HG03439 (cell line): ENCODE results near the gene TBC1D2B.

Experiments
- ATAC-seq: cut with Tn5 transposase; IDR thresholded peaks from one replicate; pipeline ENCODE4 v1.9.1; 2021; ENCODE audit warnings: mild to moderate bottlenecking, moderate library complexity; ENCODE audit not compliant: unreplicated experiment

The TBC1D2B gene

DNA sequence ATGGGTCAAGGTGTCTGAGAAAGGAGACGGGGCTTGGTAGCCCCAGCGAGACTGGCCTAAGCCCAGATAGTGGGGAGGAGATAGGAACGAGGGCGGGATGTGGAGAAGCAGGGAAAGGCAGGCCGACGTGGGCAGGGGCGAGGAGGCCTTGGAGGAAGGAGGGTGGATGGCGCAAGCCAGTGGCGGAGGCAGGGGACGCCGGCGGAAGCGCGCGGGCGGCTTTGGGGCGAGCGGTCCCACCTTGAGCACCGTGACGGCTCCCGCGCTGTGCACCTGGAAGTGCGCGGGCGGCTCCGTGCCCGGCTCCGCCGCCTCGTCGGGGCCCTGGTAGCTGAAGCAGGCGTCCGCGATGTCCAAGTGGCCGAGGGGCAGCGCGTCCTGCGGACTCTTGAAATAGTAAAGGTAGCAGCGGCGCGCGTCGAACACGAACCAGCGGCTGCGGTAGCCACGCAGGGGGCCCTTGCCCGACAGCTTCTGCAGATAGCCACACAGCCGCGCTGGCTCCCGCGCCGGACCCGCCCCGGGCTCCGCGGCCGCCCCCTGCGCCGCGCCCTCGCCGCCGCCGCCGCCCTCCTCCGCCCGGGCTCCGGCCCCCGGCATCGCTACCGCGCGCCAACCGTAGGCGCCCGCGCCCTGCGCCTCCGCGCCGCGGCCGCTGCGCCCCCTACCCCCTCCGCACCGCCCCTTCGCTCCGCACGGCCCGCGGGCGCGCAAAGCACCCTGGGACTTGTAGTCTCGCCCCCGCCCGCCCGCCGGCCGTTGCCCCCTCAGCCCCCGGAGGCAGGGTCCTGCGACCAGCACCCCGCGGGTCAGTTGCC lies at the start of gene TBC1D2B:
TSS of gene TBC1D2B (minus strand) at position 659 of the 818 bp plus-strand sequence. CDS start at position 600, 59 bp downstream.
- peak; percentile 59 for ATAC-seq

DNA sequence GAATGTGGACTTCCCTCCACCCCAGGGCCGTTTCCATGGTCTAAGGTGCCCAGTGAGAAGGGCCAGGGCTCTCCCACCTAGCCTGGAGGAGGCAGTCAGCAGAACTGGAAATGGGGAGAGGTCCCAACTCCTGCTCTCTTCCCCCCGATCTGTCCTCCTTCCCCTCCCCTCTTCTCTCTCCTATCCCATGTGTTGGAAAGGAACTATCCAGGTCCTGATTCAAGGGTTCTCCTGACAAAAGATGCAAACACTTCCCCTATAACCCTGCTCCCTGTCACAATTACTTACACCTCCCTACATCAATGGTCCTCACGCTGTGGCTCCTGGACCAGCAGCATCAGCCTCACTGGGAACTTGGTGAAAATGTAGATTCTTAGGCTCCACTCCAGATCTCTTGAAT lies 47.8 kb upstream of the TBC1D2B start:
- ATAC-seq = no peak

DNA sequence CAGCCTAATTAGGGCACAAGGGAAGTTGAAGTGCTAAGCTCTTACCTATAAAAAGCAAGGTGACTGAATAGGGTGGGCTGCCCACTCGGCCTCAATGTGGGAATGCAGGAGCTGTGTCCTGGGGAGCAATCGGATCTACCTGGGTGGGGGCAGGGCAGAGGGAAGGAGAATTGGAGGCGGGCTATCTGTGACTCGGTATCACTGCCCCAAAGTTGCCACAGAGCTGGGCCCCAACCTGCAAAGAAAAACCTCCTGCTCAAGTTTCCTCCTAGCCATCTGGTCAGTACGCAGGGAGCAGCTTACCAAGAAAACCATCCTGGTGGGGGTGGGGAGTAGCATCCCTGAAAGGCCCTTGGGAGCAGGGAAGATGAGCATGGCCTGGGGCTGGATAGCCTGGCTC lies 43.0 kb upstream of the TBC1D2B start:
- ATAC-seq = no peak

DNA sequence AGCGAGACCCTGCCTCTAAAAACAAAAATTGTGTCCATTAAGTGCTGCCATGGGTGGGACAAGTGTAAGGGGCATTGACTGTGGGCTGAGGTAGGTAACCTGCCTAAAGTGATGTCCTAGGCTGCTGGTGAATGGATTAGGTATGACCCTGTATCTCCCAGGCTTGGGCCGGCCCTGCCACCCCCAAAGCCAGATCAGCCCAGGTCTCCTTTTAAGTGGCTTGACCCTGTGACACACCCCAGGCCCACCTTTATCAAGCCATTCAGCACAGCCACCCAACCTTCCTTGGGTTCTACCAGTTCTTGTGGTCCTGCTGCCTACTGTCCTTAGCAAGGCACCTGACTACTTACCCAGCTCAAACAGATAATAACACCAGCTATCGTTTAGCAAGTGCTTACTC lies 35.0 kb upstream of the TBC1D2B start:
- no peak for ATAC-seq

DNA sequence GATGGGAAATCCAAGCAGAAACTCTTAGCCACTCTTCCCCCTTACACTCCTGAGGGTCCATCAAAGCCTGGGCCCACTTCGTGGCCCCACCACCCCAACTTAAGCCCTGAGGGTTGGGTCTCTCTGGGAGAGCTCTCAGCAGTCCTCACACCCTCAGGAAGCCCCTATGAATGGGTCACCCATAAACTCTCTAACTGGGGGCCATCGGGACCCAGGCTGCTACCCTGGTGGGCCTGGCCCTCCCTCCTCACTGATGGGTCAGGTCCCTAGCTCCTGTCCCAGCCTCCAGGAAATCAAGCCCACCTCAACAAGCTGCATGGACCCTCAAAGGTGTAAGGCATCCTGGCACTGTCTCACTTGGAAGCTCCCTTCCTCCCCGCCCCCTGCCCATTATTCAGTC lies 34.3 kb upstream of the TBC1D2B start:
- no peak for ATAC-seq

DNA sequence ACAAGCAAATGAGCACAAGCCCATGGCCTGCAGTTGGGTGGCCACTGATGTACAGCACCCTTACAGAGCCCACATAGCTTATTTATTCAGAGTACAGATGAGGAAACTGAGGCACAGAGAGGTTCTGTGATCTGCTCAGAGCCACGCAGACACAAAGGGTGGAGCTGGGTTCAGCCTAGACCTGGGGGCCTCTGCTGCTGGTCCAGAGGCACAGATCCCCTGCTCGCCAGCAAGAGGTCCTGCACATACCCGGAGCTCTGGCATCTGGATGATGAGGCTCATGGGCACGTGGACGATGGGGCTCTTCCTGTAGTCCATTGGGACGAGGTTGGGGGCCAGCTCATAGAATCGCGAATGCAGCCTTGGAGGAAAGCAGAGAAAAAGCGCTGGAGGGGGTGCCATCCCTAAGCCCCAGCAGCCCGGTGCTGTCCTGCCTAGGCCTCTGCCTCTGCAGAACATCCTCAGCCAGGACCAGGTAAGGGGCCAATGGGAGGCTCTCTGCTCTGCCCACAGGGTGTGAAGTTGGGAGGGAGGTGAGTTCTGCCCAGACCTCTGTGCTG lies 33.5 kb upstream of the TBC1D2B start:
- no peak for ATAC-seq

DNA sequence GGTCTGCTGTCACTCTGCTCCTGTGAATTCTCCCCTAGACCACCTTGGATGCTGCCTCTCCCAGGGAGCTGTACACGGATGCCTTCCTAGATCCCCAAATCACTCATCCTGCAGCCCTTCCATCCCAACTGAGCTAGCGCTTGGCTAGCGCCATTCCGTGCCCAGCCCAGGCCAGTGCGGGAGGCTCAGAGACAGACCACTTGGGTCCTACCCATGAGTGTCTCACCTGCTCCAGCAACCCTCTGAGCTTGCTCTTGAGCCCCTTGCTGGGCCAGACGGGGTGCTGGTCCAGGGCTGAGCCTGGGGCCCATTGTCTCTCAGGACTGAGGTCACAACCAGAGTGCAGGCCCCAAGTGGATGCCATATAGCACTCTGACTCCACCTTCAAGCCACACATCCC lies 32.6 kb upstream of the TBC1D2B start:
- ATAC-seq = no peak

DNA sequence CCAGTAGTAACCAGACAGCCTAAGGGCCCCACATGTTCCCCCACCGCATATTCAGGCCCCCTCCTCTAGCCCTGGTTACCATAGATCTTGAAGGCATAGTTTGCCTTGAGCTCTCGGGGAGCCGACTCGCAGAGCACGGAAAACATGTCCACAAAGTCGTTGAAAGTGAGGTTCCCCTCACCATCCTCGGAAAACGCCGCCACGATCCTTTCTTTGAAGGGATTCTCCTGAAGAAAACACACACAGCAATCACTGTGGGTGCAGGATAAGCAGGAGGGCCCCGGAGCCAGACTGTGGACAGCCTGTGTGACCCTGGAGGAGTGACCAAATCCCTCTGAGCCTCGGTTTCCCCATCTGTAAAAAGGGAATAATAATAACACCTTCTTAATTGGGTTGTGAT lies 31.6 kb upstream of the TBC1D2B start:
- no peak for ATAC-seq

DNA sequence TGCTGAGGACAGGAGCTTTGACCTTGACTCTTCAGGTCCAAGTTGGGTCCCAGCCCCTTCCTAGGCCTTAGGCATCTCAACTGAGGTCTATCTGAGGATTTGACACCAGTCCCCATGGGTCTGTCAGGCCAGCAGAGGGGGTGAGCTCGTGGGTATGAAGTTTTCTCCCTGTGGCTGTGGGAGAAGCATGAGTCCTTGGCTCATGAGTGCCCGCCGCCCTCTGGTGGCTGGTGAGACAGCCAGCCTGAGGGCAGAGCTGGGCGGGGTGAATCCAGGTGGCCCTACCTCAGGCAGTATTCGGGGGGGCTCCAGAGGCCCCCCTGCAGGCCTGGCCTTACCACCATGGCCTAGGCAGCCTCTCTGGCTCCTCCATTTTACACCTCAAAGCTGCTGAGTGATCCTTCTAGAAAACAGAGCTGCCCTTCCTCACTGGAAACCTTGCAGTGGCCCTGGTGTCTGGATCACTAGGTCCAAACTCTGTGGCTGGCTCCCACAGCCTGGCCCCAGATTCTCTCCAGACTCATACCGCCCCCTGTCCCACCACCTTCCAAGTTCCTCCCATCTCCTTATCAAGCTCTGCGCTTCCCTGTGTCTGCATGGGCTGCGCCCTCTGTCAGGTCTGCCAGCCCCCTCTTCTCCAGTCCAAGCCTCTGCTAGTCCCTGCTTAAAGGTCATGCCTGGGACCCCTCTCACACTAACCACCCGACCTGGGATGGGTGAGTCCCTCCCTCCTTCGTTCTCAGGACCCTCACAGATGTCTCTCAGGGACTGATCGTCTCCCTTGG lies 31.0 kb upstream of the TBC1D2B start:
- ATAC-seq = peak; percentile 41

DNA sequence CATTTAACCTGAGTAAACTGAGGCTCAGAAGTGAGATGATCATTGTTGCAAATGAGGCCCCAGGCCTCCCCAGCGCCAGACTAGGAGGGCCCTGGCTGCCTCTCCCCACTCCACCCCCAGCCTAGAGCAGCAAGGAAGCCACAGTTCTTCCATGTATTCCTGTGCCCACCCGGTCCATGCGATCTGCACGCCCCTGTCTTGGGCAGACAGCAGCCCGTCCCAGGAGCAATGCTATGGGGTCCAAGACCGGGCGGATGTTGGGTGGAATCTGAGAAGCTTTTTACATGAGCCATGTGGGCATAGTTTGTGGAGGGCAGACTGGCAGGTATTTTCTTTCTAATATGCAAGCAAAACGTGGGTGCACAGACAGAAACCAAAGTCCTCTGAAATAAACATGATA lies 30.0 kb upstream of the TBC1D2B start:
- no peak for ATAC-seq

DNA sequence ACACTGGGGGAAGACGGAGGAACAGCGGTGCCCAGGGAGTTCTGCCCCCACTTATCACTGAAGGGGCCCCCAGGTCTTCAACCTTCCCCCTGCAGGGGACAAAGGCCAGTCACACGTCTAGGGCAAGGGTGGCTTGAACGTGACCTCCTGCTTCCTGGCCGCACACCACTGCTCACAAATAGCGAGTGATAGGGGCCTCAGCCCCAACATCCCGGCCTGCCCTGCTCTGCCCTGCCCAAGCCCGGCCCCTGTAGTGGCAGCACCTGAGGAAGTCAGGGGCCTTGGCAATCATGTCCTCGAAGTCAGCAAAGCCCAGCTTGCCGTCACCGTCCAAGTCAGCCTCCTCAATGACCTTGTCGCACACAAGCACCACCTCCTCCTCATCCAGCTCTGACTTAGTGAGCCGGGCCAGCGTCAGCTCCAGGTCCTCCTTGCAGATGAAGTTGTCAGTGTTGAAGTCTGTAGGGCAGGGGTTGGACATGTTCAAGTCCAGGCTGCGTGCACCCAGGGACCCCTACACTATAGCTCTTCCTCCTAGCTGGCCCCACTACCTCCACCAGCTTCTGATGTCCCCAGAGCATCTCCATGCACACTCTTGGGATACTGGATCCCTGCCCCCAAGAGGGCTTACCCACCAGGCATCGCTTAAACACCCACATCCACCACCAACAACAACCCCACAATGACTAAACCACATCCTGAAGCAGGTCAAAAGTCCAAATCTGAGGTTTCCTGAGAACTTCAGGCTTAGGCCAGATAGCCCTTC lies 28.1 kb upstream of the TBC1D2B start:
- ATAC-seq = no peak

DNA sequence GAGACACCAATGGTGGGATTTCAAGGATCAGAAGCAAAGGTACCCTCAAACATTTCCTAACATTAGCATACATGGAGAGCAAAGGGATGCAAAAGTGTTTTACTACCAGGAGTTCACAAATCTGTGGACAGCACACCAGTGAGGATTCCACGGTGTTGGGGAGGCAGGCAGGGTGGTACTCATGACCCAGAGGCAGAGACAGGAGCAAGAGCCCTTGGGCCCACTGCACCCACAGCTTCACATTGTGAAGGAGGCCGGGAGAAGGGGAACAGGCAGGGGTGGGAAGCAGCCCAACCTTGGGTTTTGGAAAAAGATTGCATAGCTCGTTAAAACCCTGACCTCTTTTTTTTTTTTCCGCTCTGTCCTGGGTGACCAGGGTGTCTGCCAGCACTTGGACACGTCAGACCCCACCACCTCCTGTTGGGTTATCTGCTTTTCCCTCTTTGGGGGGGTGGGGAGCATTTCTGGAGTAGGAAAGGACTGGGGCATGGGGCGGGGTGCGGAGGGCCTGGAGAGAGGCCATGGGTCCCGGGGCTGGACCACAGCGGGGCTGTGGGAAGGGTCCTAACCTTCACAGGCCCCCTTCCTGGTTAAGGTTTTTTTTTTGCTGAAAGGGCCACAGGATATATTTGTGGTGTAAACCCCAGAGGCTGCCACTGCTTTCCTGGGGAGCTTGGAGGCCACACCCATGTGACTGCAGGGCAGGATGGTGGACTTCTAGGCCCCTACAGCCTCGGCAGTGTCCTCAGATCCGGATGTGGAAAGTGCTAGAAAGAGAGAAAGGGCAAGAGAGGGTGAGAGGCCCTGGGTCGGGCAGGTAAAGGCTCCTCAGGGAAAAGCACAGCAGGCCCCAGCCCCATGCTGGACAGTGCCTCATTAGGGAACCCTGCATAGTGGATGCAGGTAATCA lies 27.3 kb upstream of the TBC1D2B start:
- ATAC-seq = no peak

DNA sequence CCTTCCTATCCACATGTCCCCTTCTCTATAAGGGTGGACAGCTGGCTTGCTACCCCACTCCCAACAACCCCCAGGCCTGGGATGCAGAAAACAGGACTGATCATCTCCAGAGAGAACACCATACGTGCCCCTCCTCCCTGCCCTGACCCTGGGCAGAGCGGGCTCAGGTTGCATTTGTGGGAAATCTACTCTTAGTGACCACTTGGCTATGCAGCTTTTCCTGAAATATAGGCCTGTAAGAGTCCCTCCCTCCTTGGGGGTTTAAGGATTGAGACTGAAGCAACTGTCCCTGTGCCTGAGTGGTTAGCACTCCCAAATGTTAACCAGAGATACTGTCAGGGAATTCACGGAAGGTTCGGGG lies 26.6 kb upstream of the TBC1D2B start:
- ATAC-seq = no peak

DNA sequence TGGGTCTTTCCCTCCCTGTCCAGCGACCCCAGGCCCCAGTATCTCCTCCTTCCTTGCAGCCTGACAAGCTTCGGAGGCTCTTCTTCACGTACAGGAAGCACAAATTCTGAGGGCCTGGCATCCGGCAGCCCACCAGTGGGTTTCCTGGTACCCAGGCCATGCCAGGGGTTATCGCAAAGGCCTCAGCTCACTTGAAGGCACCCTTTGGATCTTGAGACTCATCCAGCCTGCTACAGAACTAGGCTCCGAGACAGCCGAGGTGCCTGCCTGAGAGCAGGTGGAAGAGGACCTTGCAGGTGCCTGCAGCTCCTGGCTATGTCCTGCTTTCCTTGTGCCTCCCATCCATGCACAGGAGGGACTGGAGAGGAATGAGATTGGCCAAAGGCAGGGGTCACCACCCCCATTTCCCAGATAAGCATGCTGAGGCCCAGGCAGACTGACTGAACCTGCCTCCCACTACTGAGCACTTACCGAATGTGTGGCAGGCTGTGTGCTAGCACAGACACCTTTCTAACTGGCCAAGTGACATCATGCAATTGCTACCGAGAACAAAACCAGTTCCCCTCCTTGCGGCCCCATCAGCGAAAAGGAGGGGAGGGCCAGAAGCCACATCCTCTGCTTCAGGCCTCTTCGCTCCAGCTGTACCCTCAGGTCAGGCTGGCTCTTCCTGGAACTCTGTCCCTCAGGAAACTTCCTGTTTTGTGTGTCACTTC lies 26.1 kb upstream of the TBC1D2B start:
- no peak for ATAC-seq

DNA sequence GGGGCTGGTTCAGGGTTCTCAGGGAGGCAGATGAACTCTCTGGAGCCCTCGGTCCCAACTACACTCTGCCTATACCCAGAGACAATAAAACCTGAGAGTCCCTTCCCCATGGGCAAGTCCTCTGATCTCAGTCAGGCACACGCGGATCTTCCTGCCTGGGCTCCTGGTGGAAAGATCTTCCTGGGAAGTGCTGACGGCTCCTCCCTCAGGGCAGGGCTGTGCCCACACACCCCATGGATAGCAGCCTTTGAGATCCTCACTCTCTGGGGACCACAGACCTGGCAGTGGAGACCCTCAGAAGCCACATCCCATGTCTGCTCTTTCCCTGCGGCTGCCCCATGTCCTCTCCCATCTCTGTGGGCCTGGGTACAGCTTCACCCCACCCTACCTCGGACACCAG lies 25.2 kb upstream of the TBC1D2B start:
- no peak for ATAC-seq

DNA sequence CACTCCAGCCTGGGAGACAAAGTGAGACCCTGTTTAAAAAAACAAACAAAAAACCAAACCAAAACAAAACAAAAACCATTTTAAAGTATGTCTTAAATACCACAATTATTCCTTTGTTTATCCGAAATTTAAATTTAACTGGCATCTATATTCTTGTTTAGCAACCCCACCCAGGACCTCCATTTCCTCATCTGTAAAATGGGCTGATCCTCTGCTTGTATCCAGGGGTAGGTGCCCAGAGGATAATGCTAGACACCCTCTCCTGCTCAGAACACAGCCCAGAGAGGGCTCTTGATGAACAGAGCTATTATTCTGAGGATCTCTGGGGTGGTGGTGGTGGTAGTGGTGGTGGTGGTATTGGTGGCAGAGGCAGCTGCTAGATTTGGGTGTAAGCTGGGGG lies 24.7 kb upstream of the TBC1D2B start:
- no peak for ATAC-seq

DNA sequence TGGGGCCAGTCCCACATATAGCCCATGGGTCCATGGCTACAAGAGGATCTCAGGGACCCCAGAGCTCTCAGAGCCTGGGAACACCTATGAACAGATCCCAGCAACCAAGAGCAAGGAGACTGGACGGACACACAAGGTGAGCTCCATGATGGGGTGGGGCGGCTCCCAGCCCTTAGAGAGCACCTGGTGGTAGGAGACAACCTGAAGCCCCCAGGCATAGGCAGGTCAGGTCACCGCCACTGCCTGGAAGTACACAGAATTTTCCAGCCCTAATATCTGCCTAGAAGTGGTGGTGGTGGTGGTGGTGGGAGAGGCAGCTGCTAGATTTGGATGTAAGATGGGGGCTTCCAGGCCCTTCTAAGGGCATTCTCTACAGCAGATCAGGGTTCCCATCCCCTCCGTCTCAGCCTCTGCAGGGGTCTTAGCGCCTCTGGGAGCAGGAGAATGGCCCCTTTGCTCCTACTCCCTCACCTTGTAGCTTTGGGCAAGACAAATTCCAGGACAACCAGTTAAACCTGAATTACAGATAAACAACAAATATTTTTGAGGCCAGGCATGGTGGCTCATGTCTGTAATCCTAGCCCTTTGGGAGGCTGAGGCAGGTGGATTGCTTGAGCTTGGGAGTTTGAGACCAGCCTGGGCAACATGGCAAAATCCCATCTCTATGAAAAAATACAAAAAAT lies 24.1 kb upstream of the TBC1D2B start:
- ATAC-seq = no peak

DNA sequence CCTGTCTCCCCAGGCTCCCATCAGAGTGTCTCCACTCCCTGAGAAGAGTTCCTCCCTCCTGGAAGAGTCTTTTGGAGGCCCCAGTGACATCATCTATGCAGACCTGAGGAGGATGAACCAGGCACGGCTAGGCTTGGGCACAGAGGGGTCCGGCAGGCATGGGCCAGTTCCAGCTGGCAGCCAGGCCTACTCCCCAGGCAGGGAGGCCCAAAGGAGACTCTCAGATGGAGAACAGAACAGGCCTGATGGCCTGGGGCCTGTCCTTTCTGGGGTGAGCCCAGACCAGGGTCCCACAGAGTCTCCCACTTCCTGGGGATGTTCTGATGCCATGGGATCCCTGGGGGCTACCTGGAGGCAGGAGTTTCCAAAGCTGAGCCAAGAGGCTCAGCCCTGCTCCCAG lies 23.4 kb upstream of the TBC1D2B start:
- no peak for ATAC-seq

DNA sequence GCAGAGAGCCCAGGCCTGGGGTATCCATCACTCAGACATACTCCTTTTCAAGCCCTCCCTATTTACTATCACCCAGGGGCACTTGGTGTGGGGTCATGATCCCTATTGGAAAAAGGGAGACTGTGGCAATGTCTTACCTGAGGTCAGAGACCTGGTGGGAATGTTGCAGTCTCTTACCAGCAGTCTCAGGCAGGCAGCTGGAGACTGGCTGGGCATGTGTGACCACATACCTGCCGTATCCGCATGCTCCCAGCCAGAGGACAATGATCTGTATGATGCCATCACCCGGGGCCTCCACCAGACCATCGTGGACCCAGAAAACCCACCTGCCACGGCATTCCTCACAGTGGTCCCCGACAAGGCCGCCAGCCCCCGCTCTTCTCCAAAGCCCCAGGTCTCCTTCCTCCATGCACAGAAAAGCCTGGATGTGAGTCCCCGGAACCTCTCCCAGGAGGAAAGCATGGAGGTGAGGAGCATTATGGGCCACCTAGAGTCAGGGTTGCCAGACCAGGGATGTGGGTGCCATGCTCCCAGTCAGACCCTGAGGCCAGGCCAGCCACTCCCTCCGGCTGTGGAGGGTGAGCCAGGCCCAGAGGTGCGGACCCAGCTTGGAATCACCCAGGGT lies 20.7 kb upstream of the TBC1D2B start:
- ATAC-seq = no peak
